ENCODE results near the gene OR2H1.

- TF ChIP-seq NR1H2 (CRISPR knock-in tag; IDR thresholded peaks at IDR 0.05): no peak
- TF ChIP-seq CTCF (IDR thresholded peaks at IDR 0.05): no peak
- no peak for TF ChIP-seq ZNF121 (CRISPR knock-in tag; IDR thresholded peaks at IDR 0.05)
- no peak for TF ChIP-seq FOXP1 (CRISPR knock-in tag; IDR thresholded peaks at IDR 0.05; ENCODE audit: borderline replicate concordance)
- TF ChIP-seq, protein P1, sequence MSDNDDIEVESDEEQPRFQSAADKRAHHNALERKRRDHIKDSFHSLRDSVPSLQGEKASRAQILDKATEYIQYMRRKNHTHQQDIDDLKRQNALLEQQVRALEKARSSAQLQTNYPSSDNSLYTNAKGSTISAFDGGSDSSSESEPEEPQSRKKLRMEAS (CRISPR knock-in tag; IDR thresholded peaks at IDR 0.05): no peak
- TF ChIP-seq FOXJ3 (CRISPR knock-in tag; IDR thresholded peaks at IDR 0.05; ENCODE audit: borderline replicate concordance): no peak
- no peak for TF ChIP-seq ESRRA (CRISPR knock-in tag; IDR thresholded peaks at IDR 0.05; ENCODE audit: borderline replicate concordance)
- no peak for TF ChIP-seq IRF2 (CRISPR knock-in tag; IDR thresholded peaks at IDR 0.05; ENCODE audit: borderline replicate concordance, low read depth)
- TF ChIP-seq, protein P2, sequence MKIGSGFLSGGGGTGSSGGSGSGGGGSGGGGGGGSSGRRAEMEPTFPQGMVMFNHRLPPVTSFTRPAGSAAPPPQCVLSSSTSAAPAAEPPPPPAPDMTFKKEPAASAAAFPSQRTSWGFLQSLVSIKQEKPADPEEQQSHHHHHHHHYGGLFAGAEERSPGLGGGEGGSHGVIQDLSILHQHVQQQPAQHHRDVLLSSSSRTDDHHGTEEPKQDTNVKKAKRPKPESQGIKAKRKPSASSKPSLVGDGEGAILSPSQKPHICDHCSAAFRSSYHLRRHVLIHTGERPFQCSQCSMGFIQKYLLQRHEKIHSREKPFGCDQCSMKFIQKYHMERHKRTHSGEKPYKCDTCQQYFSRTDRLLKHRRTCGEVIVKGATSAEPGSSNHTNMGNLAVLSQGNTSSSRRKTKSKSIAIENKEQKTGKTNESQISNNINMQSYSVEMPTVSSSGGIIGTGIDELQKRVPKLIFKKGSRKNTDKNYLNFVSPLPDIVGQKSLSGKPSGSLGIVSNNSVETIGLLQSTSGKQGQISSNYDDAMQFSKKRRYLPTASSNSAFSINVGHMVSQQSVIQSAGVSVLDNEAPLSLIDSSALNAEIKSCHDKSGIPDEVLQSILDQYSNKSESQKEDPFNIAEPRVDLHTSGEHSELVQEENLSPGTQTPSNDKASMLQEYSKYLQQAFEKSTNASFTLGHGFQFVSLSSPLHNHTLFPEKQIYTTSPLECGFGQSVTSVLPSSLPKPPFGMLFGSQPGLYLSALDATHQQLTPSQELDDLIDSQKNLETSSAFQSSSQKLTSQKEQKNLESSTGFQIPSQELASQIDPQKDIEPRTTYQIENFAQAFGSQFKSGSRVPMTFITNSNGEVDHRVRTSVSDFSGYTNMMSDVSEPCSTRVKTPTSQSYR (CRISPR knock-in tag; IDR thresholded peaks at IDR 0.05): no peak
These were observed 33.6 kb downstream of the OR2H1 start for GRCh38 chr6:29490552-29490951.

All from WTC11 (cell line).